ENCODE results near the gene PRSS12.
A peak's percentile ranks its signal among the peaks of the same experiment; 100 is the strongest.

PRSS12 gene

GRCh38 chr4:118356731-118357130 is 3.9 kb upstream of the PRSS12 start:
- Histone ChIP-seq H3K9ac (ENCODE audit: low read length in 2 of 2) (no peak overlapping the region), H3K4me1 (ENCODE audit: control insufficient read depth, insufficient read depth, low read length) (peaks cover 10% of the 10 kb centered on the region), H3K4me3 (ENCODE audit: low read length in 2 of 2) (no peak overlapping the region), H3K36me3 (ENCODE audit: control insufficient read depth in 2 of 2, insufficient read depth in 2 of 2, low read length in 2 of 2) (no peaks in the 10 kb centered on the region), H3K27me3 (ENCODE audit: control insufficient read depth in 1 of 2, insufficient read depth in 2 of 2, low read length in 2 of 2) (peaks cover 21 to 29% of the 10 kb centered on the region in 2 donors), H3K9me3 (ENCODE audit: control insufficient read depth in 2 of 2, low read length in 2 of 2) (no peaks in the 10 kb centered on the region), H3K27ac (ENCODE audit: low read length) (no peak overlapping the region)

- peaks cover 22 to 33% of the 10 kb centered on the region in 2 donors for H3K27me3 ChIP-seq (ENCODE audit: control insufficient read depth in 1 of 2, insufficient read depth in 2 of 2, low read length in 2 of 2)
These were observed 3.3 kb upstream of the PRSS12 start for GRCh38 chr4:118356111-118356510.

GRCh38 chr4:118354913-118355312 is 2.1 kb upstream of the PRSS12 start:
- no peaks in the 10 kb centered on the region for H3K36me3 ChIP-seq (ENCODE audit: control insufficient read depth in 2 of 2, insufficient read depth in 2 of 2, low read length in 2 of 2)
- H3K27me3 ChIP-seq (ENCODE audit: control insufficient read depth in 1 of 2, insufficient read depth in 2 of 2, low read length in 2 of 2) = peaks cover 22 to 33% of the 10 kb centered on the region in 2 donors
- H3K9ac ChIP-seq (ENCODE audit: low read length in 2 of 2) = no peak overlapping the region

More at GRCh38 chr4:118356111-118356510, 3.3 kb upstream of the PRSS12 start:
- H3K36me3 ChIP-seq (ENCODE audit: control insufficient read depth in 2 of 2, insufficient read depth in 2 of 2, low read length in 2 of 2) = no peaks in the 10 kb centered on the region
- H3K9ac ChIP-seq (ENCODE audit: low read length in 2 of 2) = no peak overlapping the region
- H3K27ac ChIP-seq (ENCODE audit: low read length) = no peak overlapping the region
- H3K4me3 ChIP-seq (ENCODE audit: low read length in 2 of 2) = no peak overlapping the region
- H3K9me3 ChIP-seq (ENCODE audit: control insufficient read depth in 2 of 2, low read length in 2 of 2) = no peaks in the 10 kb centered on the region
- H3K4me1 ChIP-seq (ENCODE audit: control insufficient read depth, insufficient read depth, low read length) = peaks cover 10% of the 10 kb centered on the region

GRCh38 chr4:118353534-118354030 is 779 bp upstream of the PRSS12 start:
- no peak overlapping the region for H3K27ac ChIP-seq (ENCODE audit: low read length)
- H3K9me3 ChIP-seq (ENCODE audit: control insufficient read depth in 2 of 2, low read length in 2 of 2) = no peaks in the 10 kb centered on the region
- H3K27me3 ChIP-seq (ENCODE audit: control insufficient read depth in 1 of 2, insufficient read depth in 2 of 2, low read length in 2 of 2) = peaks cover 22 to 33% of the 10 kb centered on the region in 2 donors
- H3K4me3 ChIP-seq (ENCODE audit: low read length in 2 of 2) = peak overlapping the region; percentile 65 to 70
- H3K9ac ChIP-seq (ENCODE audit: low read length in 2 of 2) = peak overlapping the region in 1 of 2 donors; percentile 42
- H3K4me1 ChIP-seq (ENCODE audit: control insufficient read depth, insufficient read depth, low read length) = peaks cover 10% of the 10 kb centered on the region
- H3K36me3 ChIP-seq (ENCODE audit: control insufficient read depth in 2 of 2, insufficient read depth in 2 of 2, low read length in 2 of 2) = no peaks in the 10 kb centered on the region

More at GRCh38 chr4:118354913-118355312, 2.1 kb upstream of the PRSS12 start:
- H3K9me3 ChIP-seq (ENCODE audit: control insufficient read depth in 2 of 2, low read length in 2 of 2) = no peaks in the 10 kb centered on the region
- H3K27ac ChIP-seq (ENCODE audit: low read length) = no peak overlapping the region
- peaks cover 10% of the 10 kb centered on the region for H3K4me1 ChIP-seq (ENCODE audit: control insufficient read depth, insufficient read depth, low read length)
- no peak overlapping the region for H3K4me3 ChIP-seq (ENCODE audit: low read length in 2 of 2)

- H3K9me3 ChIP-seq (ENCODE audit: control insufficient read depth in 2 of 2, low read length in 2 of 2) = no peaks in the 10 kb centered on the region
- peaks cover 22 to 33% of the 10 kb centered on the region in 2 donors for H3K27me3 ChIP-seq (ENCODE audit: control insufficient read depth in 1 of 2, insufficient read depth in 2 of 2, low read length in 2 of 2)
- H3K4me1 ChIP-seq (ENCODE audit: control insufficient read depth, insufficient read depth, low read length) = peaks cover 10% of the 10 kb centered on the region
- H3K27ac ChIP-seq (ENCODE audit: low read length) = no peak overlapping the region
- no peak overlapping the region for H3K9ac ChIP-seq (ENCODE audit: low read length in 2 of 2)
- H3K36me3 ChIP-seq (ENCODE audit: control insufficient read depth in 2 of 2, insufficient read depth in 2 of 2, low read length in 2 of 2) = no peaks in the 10 kb centered on the region
- peak overlapping the region; percentile 31 to 70 for H3K4me3 ChIP-seq (ENCODE audit: low read length in 2 of 2)
These were observed 664 bp downstream of the PRSS12 start for GRCh38 chr4:118351851-118352827.

GRCh38 chr4:118350961-118351360 is 1.8 kb downstream of the PRSS12 start:
- H3K27me3 ChIP-seq (ENCODE audit: control insufficient read depth in 1 of 2, insufficient read depth in 2 of 2, low read length in 2 of 2) = peaks cover 22 to 33% of the 10 kb centered on the region in 2 donors

GRCh38 chr4:118348886-118349285 is 3.9 kb downstream of the PRSS12 start:
- no peak overlapping the region for H3K9ac ChIP-seq (ENCODE audit: low read length in 2 of 2)

More at GRCh38 chr4:118350961-118351360, 1.8 kb downstream of the PRSS12 start:
- Histone ChIP-seq H3K4me3 (ENCODE audit: low read length in 2 of 2) (no peak overlapping the region), H3K9ac (ENCODE audit: low read length in 2 of 2) (no peak overlapping the region), H3K36me3 (ENCODE audit: control insufficient read depth in 2 of 2, insufficient read depth in 2 of 2, low read length in 2 of 2) (no peaks in the 10 kb centered on the region), H3K27ac (ENCODE audit: low read length) (no peak overlapping the region), H3K9me3 (ENCODE audit: control insufficient read depth in 2 of 2, low read length in 2 of 2) (no peaks in the 10 kb centered on the region), H3K4me1 (ENCODE audit: control insufficient read depth, insufficient read depth, low read length) (peaks cover 10% of the 10 kb centered on the region)

GRCh38 chr4:118346495-118346894 is 6.3 kb downstream of the PRSS12 start:
- Histone ChIP-seq H3K9ac (ENCODE audit: low read length in 2 of 2) (no peak overlapping the region), H3K9me3 (ENCODE audit: control insufficient read depth in 2 of 2, low read length in 2 of 2) (no peaks in the 10 kb centered on the region), H3K27me3 (ENCODE audit: control insufficient read depth in 1 of 2, insufficient read depth in 2 of 2, low read length in 2 of 2) (peaks cover 0 to 1% of the 10 kb centered on the region in 2 donors), H3K4me1 (ENCODE audit: control insufficient read depth, insufficient read depth, low read length) (no peaks in the 10 kb centered on the region), H3K4me3 (ENCODE audit: low read length in 2 of 2) (no peak overlapping the region), H3K36me3 (ENCODE audit: control insufficient read depth in 2 of 2, insufficient read depth in 2 of 2, low read length in 2 of 2) (no peaks in the 10 kb centered on the region), H3K27ac (ENCODE audit: low read length) (no peak overlapping the region)

More at GRCh38 chr4:118348886-118349285, 3.9 kb downstream of the PRSS12 start:
- H3K9me3 ChIP-seq (ENCODE audit: control insufficient read depth in 2 of 2, low read length in 2 of 2) = no peaks in the 10 kb centered on the region
- H3K27ac ChIP-seq (ENCODE audit: low read length) = no peak overlapping the region
- H3K4me3 ChIP-seq (ENCODE audit: low read length in 2 of 2) = no peak overlapping the region
- H3K4me1 ChIP-seq (ENCODE audit: control insufficient read depth, insufficient read depth, low read length) = peaks cover 10% of the 10 kb centered on the region
- H3K36me3 ChIP-seq (ENCODE audit: control insufficient read depth in 2 of 2, insufficient read depth in 2 of 2, low read length in 2 of 2) = no peaks in the 10 kb centered on the region
- peaks cover 13 to 25% of the 10 kb centered on the region in 2 donors for H3K27me3 ChIP-seq (ENCODE audit: control insufficient read depth in 1 of 2, insufficient read depth in 2 of 2, low read length in 2 of 2)

- H3K4me3 ChIP-seq (ENCODE audit: low read length in 2 of 2) = no peak overlapping the region
- no peak overlapping the region for H3K9ac ChIP-seq (ENCODE audit: low read length in 2 of 2)
- H3K27ac ChIP-seq (ENCODE audit: low read length) = no peak overlapping the region
These were observed 7.0 kb downstream of the PRSS12 start for GRCh38 chr4:118345813-118346212.

GRCh38 chr4:118344801-118345200 is 8.0 kb downstream of the PRSS12 start:
- H3K9me3 ChIP-seq (ENCODE audit: control insufficient read depth in 2 of 2, low read length in 2 of 2) = no peaks in the 10 kb centered on the region
- no peak overlapping the region for H3K27ac ChIP-seq (ENCODE audit: low read length)
- H3K36me3 ChIP-seq (ENCODE audit: control insufficient read depth in 2 of 2, insufficient read depth in 2 of 2, low read length in 2 of 2) = no peaks in the 10 kb centered on the region
- no peaks in the 10 kb centered on the region for H3K4me1 ChIP-seq (ENCODE audit: control insufficient read depth, insufficient read depth, low read length)
- H3K9ac ChIP-seq (ENCODE audit: low read length in 2 of 2) = no peak overlapping the region
- H3K27me3 ChIP-seq (ENCODE audit: control insufficient read depth in 1 of 2, insufficient read depth in 2 of 2, low read length in 2 of 2) = no peaks in the 10 kb centered on the region
- H3K4me3 ChIP-seq (ENCODE audit: low read length in 2 of 2) = no peak overlapping the region

More at GRCh38 chr4:118345813-118346212, 7.0 kb downstream of the PRSS12 start:
- Histone ChIP-seq H3K9me3 (ENCODE audit: control insufficient read depth in 2 of 2, low read length in 2 of 2) (no peaks in the 10 kb centered on the region), H3K36me3 (ENCODE audit: control insufficient read depth in 2 of 2, insufficient read depth in 2 of 2, low read length in 2 of 2) (no peaks in the 10 kb centered on the region), H3K27me3 (ENCODE audit: control insufficient read depth in 1 of 2, insufficient read depth in 2 of 2, low read length in 2 of 2) (no peaks in the 10 kb centered on the region), H3K4me1 (ENCODE audit: control insufficient read depth, insufficient read depth, low read length) (no peaks in the 10 kb centered on the region)

All from stomach smooth muscle (tissue), 2 donors.